Gastrocnemius medialis (tissue), 4 donors: ENCODE results near the gene PML. TPM values are rescaled to one million over a fixed set of nuclear protein-coding genes. Genes with fewer than 3 reads are reported as not detected.

Source experiments
- ATAC-seq, 2 donors: fragments of 150-250 bp; one replicate each; pipeline ENCODE4 v1.9.1; 2016
- DNase-seq, 2 donors: peaks; one replicate each; pipeline ENCODE4 v3.0.0-alpha.2; 2019
- H3K27ac ChIP-seq, 4 donors: fragments of 200-600 bp; sonication (generic); 1 replicate in 1 of 4; 2 replicates in 3 of 4; pipeline ENCODE4 v1.5.1; 2016 to 2018; ENCODE audit warnings: mild to moderate bottlenecking in 2 of 4, moderate library complexity in 1 of 4
- H3K27me3 ChIP-seq, 3 donors: fragments of 200-600 bp; sonication (generic) in 2 of 3; 1 replicate in 1 of 3; 2 replicates in 2 of 3; pipeline versions ENCODE4 v1.5.1 to v1.6.0; 2016 to 2019; ENCODE audit warnings: mild to moderate bottlenecking in 1 of 3, moderate library complexity in 1 of 3
- H3K36me3 ChIP-seq, 2 donors: fragments of 200-600 bp; sonication (generic) in 1 of 2; one replicate each; pipeline ENCODE4 v1.5.1; 2017 to 2018
- H3K4me1 ChIP-seq, 2 donors: fragments of 200-600 bp; sonication (generic) in 1 of 2; one replicate each; pipeline ENCODE4 v1.5.1; 2016 to 2017; ENCODE audit warnings: mild to moderate bottlenecking in 2 of 2
- H3K4me3 ChIP-seq, 4 donors: fragments of 200-600 bp; sonication (generic) in 3 of 4; 1 replicate in 1 of 4; 2 replicates in 3 of 4; pipeline ENCODE4 v1.5.1; 2016 to 2019; ENCODE audit warnings: mild to moderate bottlenecking in 2 of 4
- H3K9me3 ChIP-seq, 3 donors: fragments of 200-600 bp; sonication (generic) in 2 of 3; 1 replicate in 1 of 3; 2 replicates in 2 of 3; pipeline ENCODE4 v1.5.1; 2016 to 2019
- CTCF ChIP-seq, 5 experiments: fragments of 450-650 bp in 3 of 5; fragments of 200-600 bp in 2 of 5; sonication (generic) in 2 of 5; IDR thresholded peaks in 4 of 5; conservative IDR thresholded peaks in 1 of 5; 1 replicate in 4 of 5; 2 replicates in 1 of 5; pipeline ENCODE4 v1.5.1; 2016 to 2019; ENCODE audit warnings: antibody characterized with exemption in 5 of 5, mild to moderate bottlenecking in 3 of 5, moderate library complexity in 3 of 5
- POLR2A ChIP-seq, 2 donors: fragments of 450-650 bp; IDR thresholded peaks; one replicate each; pipeline ENCODE4 v1.6.1; 2017; ENCODE audit warnings: antibody characterized with exemption in 2 of 2, mild to moderate bottlenecking in 2 of 2, moderate library complexity in 2 of 2
- in situ Hi-C, 4 donors: fragments of 200-750 bp; cut with MboI; loops; one replicate each; pipeline versions ENCODE4 v1.15.0 to v1.8.0; 2017; ENCODE audit warnings: low sequenced_read_pairs in 4 of 4
- intact Hi-C: fragments of 100-400 bp; cut with DNase I; formaldehyde crosslinking; loops from one replicate; pipeline ENCODE4 v1.15.1; 2023; ENCODE audit warnings: low total_unique reads
- total RNA-seq, 4 donors: library from RNA; depleted of rRNA; stranded (reverse); fragments of >200 nt; gene quantifications; one replicate each; pipeline versions ENCODE4 v1.1.0 to v1.2.3, GENCODE V29; 2016

Gene PML
- total RNA-seq, 4 donors from 2014 or later, result 17.3 to 42.1 (median 21.2) TPM

DNA sequence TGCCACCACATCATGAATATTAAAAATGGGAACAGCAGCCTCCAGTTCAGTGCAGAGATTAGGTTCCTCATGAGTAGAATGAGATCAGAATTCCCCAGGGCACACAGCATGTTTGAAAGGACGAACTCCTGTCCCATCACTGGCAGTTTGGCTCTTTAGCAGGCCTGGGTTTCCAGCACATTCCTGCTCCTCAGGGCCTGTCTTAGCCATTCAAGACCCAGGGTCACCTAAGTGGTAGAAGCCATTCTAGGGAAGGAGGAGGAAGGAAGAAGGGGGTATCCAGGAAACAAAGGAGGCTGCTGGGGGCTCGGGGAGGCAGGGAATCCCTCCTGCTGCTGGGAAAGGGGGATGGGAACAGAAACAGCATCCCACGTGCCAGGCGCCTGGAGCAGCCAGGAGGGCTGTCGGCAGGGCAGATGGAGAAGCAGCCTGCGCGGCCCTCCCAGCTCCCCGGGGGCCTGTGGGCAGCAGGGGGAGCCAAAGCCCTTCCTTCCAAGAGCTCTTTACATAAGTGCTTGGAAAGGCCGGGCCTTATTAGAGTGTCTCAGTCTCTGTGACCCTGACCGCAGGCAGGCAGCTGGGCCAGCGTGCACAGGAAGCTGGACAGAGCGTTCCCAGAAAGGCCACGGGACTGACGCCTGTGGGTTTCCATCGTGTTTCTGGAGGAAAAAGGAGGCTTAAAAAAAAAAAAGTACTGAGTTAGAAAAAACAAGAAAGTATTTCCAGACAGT, 43.5 kb upstream of the PML start:
- no peak overlapping the region for H3K4me3 ChIP-seq
- peak; percentile 86 to 89 for DNase-seq
- peak overlapping the region; percentile 79 to 86 (median 86) for H3K27ac ChIP-seq
- in situ Hi-C loops, result loop anchor here in 1 of 4 donors (25.0 kb wide), 1 partner anchor 361 kb away; no protein-coding TSS in a partner anchor
- peak; percentile 94 to 98 for ATAC-seq
- no peaks in the 10 kb centered on the region for H3K27me3 ChIP-seq
- H3K36me3 ChIP-seq, result peaks cover 0 to 3% of the 10 kb centered on the region in 2 donors
- no peaks in the 10 kb centered on the region for H3K9me3 ChIP-seq
- intact Hi-C loops, result loop anchor here (1.0 kb wide), 1 partner anchor 13 kb away; no protein-coding TSS in a partner anchor
- H3K4me1 ChIP-seq, result peaks cover 10 to 15% of the 10 kb centered on the region in 2 donors
- peak; percentile 62 to 83 (median 75) for TF ChIP-seq CTCF (IDR thresholded peaks at IDR 0.05 in 4 of 5, conservative IDR thresholded peaks at IDR 0.05 in 1 of 5)
- TF ChIP-seq POLR2A (IDR thresholded peaks at IDR 0.05), result no peak

GRCh38 chr15:73951601-73952000, 42.9 kb upstream of the PML start:
- ATAC-seq, result no peak
- in situ Hi-C loops, result loop anchor here in 1 of 4 donors (25.0 kb wide), 1 partner anchor 361 kb away; no protein-coding TSS in a partner anchor
- intact Hi-C loops, result loop anchor here (1.0 kb wide), 1 partner anchor 13 kb away; no protein-coding TSS in a partner anchor
- Histone ChIP-seq H3K4me3 (no peak overlapping the region), H3K4me1 (peaks cover 10 to 15% of the 10 kb centered on the region in 2 donors), H3K9me3 (no peaks in the 10 kb centered on the region), H3K36me3 (peaks cover 0 to 3% of the 10 kb centered on the region in 2 donors), H3K27me3 (no peaks in the 10 kb centered on the region), H3K27ac (peak overlapping the region; percentile 79 to 86 (median 86))
- TF ChIP-seq POLR2A (IDR thresholded peaks at IDR 0.05) (no peak), CTCF (IDR thresholded peaks at IDR 0.05 in 4 of 5, conservative IDR thresholded peaks at IDR 0.05 in 1 of 5) (no peak)
- no peak for DNase-seq

- Histone ChIP-seq H3K9me3 (no peaks in the 10 kb centered on the region), H3K4me1 (peaks cover 10 to 15% of the 10 kb centered on the region in 2 donors), H3K27ac (peak overlapping the region; percentile 79 to 86 (median 86)), H3K36me3 (peaks cover 0 to 3% of the 10 kb centered on the region in 2 donors), H3K27me3 (no peaks in the 10 kb centered on the region), H3K4me3 (no peak overlapping the region)
- TF ChIP-seq POLR2A (IDR thresholded peaks at IDR 0.05) (no peak), CTCF (IDR thresholded peaks at IDR 0.05 in 4 of 5, conservative IDR thresholded peaks at IDR 0.05 in 1 of 5) (no peak)
- in situ Hi-C loops, result loop anchor here in 1 of 4 donors (25.0 kb wide), 1 partner anchor 360 kb away; no protein-coding TSS in a partner anchor
- intact Hi-C loops, result no loop called here
- ATAC-seq (no peak), DNase-seq (no peak)
Observed at GRCh38 chr15:73952171-73952912, 42.2 kb upstream of the PML start.

DNA sequence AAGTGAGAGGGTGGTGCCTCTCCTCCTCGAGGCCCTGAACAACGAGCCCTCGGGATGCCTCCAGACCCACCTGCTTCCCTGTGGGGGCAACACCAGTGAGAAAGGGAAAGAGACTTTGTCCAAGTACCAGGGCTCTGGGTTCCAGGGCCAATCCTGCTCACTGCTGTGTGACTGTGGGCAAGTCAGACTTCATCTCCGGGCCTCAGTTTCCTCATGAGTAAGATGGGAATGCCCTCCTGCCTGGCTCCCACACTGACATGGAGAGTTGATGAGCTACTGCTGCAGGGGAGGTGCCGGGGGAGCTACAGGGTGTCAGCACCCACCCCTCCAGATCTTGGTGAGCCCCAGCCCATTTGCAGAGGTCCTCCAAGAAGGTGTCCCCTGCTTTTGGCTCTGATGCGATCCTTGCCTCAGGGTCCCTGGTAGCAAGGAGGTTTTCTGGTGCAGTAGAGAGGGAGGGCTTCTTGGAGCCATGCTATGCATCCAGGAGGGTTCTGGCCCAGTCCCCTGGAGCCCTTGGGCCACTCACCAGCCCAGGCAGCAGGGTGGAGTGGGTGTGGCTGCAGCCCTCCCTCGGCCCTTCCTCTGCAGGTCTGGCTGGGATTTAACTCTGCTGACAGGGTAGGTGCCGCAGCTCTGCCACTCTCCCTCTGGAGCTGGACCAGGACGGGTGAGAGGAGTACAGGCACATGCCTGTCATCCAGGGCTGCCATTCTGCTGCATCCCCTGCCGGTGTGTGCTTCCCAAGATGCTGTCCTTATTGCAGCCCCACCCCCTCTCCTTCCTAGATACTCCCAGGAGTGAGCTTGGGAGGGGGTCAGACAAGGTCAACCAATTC, 41.4 kb upstream of the PML start:
- TF ChIP-seq POLR2A (IDR thresholded peaks at IDR 0.05) (no peak), CTCF (IDR thresholded peaks at IDR 0.05 in 4 of 5, conservative IDR thresholded peaks at IDR 0.05 in 1 of 5) (no peak)
- intact Hi-C loops, result no loop called here
- no peaks in the 10 kb centered on the region for H3K27me3 ChIP-seq
- H3K27ac ChIP-seq, result peak overlapping the region in 2 of 4 donors; percentile 79 to 86
- no peaks in the 10 kb centered on the region for H3K9me3 ChIP-seq
- H3K4me1 ChIP-seq, result peaks cover 10 to 15% of the 10 kb centered on the region in 2 donors
- H3K36me3 ChIP-seq, result peaks cover 0 to 3% of the 10 kb centered on the region in 2 donors
- DNase-seq (no peak), ATAC-seq (no peak)
- in situ Hi-C loops, result loop anchor here in 1 of 4 donors (25.0 kb wide), 1 partner anchor 359 kb away; no protein-coding TSS in a partner anchor
- H3K4me3 ChIP-seq, result no peak overlapping the region
